Measurements from ENCODE around the gene FNDC3B. TPM values are rescaled to one million over a fixed set of nuclear protein-coding genes. Genes with fewer than 3 reads are reported as not detected.
A peak's percentile ranks its signal among the peaks of the same experiment; 100 is the strongest.

FNDC3B gene
- total RNA-seq, 1 donor from 2014 or later, result 64.4 TPM

DNA sequence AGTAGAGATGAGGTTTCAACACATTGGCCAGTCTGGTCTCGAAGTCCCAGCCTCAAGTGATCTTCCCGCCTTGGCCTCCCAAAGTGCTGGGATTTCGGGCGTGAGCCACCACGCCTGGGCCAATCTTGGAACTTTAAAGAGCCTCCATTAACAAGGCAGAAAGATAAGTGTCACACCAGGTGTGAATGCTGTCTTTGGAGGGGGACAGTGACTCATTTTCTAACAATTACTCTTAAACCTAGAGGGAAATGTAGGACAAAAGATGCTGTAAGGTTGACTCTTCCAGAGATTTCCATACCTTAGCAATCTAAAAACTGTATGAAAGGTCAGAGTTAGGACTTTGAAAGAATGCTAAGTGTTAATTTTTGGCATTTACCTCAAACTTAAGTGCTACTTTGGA lies 84.9 kb downstream of the FNDC3B start:
- no peak for ATAC-seq
- intact Hi-C loops (cut with micrococcal nuclease), result no loop called here
- no peak for DNase-seq

- ATAC-seq, result no peak
- intact Hi-C loops (cut with micrococcal nuclease), result no loop called here
- no peak for DNase-seq
Measured at GRCh38 chr3:172125053-172125452, 85.7 kb downstream of the FNDC3B start.

DNA sequence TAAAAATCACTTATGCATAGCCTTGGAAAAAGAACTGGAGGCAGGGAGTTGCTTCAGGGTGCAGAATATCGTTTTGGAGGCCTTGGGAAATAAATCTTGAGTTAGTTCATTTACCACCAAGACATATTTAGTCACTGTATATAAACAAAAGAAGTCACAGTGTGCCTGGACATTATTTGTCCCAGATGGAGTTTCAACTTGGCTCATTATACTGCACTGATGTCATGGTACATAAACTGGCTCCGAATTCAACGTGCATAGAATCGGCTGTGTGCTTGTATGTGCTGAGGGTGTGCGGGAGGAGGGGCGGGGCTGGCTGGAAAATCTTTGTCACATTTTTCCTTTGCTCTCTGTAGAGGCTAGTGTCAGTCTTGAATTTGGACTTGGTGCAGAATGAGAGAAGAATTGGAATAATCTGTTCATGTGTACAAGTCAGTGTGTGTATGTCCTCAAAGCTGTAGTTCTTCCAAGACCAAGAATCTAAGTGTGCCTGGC lies 86.6 kb downstream of the FNDC3B start:
- DNase-seq (peak; percentile 74), ATAC-seq (peak; percentile 81)
- intact Hi-C loops (cut with micrococcal nuclease), result no loop called here

DNA sequence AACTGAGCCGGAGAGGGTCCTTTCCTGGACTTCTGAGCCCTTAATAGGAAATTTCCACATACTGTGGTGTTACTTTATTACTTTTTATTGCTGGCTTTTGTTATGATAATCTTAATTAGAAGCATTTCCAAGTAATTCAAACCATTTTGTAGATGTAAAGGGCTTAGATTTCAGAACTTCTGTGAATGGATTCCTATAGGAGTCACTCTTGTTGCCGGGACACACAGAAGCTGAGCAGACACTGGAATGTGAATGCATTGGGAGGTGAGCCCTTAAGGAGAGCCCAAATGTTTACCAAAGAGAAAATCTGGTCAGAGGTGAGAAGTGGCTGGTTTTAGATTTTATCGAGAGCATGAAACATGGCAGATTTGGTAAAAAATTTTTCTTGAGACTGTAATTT lies 87.4 kb downstream of the FNDC3B start:
- intact Hi-C loops (cut with micrococcal nuclease), result no loop called here
- no peak for DNase-seq
- ATAC-seq, result no peak

DNA sequence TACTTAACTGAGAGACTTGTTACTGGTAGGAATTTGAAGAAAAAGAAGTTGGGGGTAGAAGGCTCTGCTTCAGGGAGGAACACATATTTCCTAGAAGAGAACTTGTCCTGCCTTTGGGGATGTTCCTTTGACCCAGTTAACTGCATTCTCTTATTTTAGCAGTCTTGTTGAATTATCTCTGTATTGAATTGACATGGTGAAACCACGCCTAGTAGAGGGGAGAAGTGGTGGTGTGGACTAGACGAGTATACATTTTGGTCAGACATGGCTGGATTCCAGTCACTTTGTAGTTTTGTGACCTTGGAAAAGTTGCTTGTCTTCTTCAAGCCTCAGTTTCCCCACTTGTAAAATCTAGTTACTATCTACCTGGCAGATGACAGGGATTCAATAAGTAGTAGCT lies 87.8 kb downstream of the FNDC3B start:
- no peak for ATAC-seq
- no peak for DNase-seq
- intact Hi-C loops (cut with micrococcal nuclease), result no loop called here

- intact Hi-C loops (cut with micrococcal nuclease), result no loop called here
- no peak for ATAC-seq
- DNase-seq, result no peak
Measured at GRCh38 chr3:172127929-172128580, 88.7 kb downstream of the FNDC3B start.

DNA sequence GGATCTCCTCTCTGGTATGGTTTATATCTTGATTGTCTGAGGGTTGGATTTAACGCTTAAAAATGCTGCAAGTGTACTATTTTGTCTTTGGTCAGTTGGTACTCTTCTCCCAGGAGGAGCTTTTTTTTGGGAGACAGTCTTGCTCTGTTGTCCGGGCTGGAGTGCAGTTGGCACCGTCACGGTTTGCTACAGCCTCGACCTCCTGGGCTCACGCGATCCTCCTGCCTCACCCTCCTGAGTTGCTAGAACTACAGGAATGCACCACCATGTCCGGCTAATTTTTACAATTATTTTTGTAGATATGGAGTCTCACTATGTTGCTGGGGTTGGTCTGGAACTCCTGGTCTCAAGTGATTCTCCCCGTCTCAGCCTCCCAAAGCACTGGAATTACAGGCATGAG lies 89.5 kb downstream of the FNDC3B start:
- ATAC-seq (no peak), DNase-seq (no peak)
- intact Hi-C loops (cut with micrococcal nuclease), result no loop called here

- intact Hi-C loops (cut with micrococcal nuclease), result no loop called here
- ATAC-seq (no peak), DNase-seq (no peak)
Measured at GRCh38 chr3:172129498-172129849, 90.1 kb downstream of the FNDC3B start.

DNA sequence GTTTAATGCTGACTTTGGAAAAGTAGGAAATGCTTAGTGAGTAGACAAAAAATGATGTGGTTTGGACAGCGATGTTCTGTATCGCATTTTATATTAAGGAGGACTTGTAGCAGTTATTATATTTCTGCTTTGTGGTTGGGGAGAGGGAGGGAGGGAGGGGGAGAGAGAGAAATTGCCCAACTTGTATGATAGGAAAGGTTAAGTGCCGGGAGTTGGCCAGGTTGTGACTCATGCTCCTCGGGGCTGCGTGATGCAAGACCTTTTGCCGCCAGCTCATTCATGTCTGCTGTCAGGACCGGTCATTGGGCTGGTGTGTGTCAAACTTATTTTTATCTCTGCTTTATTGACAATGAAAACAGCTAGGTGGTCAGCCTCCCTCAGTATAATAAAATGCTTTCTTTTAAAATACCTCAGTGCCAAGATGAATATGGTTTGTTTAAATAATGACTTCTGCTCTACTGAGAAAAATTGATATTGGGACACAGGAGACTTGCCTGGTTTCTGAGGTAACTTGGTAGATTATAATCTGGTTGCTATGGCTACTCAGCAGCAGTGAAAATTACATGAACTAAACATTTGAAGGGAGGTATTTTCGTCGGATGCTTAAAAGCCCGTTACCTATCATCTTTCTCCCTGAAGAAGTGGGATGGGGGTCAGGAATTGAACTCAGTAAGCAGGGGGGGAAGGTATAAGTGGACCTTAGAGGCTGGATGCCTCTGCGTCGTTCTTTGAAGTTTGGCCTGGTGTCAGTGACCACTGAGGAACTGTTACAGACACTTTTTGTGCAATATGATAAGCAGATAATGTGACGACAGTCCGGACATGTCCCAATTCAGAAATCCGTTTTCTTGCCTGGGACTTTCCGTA lies 90.7 kb downstream of the FNDC3B start:
- intact Hi-C loops (cut with micrococcal nuclease), result no loop called here
- peak; percentile 90 for ATAC-seq

DNA sequence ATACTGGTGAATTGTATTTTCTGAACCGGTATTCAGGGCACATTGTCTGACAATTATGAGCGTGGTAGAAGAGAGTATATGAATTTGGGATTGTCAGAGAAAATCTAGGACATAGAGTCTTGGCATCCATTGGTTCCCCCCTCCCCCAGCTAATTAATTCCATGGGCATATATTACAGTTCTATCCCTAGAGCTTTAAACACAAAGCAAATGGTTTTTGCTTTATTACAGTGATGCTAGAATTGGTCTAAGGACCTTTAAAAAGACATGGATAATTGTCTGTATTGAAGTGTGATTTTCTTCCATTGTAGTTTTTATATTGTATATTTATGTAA lies 91.3 kb downstream of the FNDC3B start:
- intact Hi-C loops (cut with micrococcal nuclease), result no loop called here
- DNase-seq (no peak), ATAC-seq (no peak)

More for the DNA sequence above, 90.7 kb downstream of the FNDC3B start:
- DNase-seq, result peak; percentile 91

DNA sequence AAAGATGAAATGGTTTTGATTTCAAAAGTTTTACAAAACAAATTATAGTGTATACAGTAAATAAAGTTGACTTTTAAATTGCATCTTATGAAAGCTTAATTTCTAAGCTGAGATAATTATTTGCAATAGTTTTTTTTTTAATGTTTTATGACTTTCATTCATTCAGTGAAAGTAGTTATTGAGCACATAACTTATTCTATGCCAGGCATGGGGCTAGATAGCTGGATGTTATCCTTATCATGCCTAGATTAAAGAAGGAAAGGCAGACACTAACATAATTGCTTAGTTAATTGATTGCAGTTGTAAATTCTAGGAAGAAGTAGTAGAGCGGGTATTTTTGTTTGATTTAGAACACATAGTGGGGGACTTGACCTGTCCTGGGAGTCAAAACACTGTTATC lies 92.4 kb downstream of the FNDC3B start:
- intact Hi-C loops (cut with micrococcal nuclease), result no loop called here
- DNase-seq (no peak), ATAC-seq (no peak)

DNA sequence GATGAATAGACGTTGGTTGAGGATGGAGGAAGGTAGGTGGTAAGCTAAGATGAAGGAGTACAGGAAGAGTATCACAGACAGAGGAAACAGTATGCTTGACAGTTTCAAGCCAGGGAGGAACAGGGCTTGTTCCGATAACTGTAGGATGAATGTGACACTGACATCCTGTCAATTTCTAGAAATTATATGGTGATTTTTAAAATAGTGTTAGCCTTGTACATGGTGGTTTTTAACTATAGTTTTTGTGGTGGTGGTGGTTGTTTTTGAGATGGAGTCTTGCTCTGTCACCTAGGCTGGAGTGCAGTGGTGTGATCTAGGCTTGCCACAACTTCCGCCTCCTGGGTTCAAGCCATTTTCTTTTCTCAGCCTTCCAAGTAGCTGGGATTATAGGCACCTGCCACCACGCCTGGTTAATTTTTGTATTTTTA lies 92.8 kb downstream of the FNDC3B start:
- no peak for DNase-seq
- intact Hi-C loops (cut with micrococcal nuclease), result no loop called here
- ATAC-seq, result no peak

DNA sequence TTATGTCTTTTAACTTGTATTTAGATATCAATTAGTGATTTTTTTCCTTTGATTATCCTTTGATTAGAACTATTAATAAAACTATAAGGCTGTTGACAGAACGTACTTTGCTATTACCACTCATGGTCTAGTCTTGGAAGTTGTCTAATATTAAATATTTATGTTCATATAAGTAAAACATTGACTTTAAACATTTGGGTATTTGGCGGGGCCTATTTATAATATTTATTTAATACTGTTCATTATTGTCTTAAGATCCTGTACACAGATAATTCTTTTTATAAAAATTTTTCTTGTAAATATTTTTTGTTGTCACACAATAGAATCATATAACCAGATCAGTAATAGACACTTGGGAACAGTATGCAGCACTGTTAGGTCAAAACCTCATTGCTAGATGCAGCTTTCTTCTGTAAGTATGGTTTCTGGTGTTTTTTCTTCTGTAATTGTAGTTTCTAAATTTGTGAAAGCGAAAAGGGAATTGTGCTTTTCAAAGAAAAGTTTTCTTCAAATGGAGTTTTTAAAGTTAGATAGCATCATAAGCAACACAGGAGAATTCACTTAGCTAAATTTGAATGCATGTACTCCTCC lies 93.4 kb downstream of the FNDC3B start:
- DNase-seq, result no peak
- intact Hi-C loops (cut with micrococcal nuclease), result no loop called here
- no peak for ATAC-seq

GRCh38 chr3:172133838-172134237 lies 94.5 kb downstream of the FNDC3B start:
- intact Hi-C loops (cut with micrococcal nuclease), result no loop called here
- ATAC-seq, result no peak
- DNase-seq, result no peak

- intact Hi-C loops (cut with micrococcal nuclease), result no loop called here
- ATAC-seq, result no peak
- no peak for DNase-seq
Measured at GRCh38 chr3:172134352-172134751, 95.0 kb downstream of the FNDC3B start.

DNA sequence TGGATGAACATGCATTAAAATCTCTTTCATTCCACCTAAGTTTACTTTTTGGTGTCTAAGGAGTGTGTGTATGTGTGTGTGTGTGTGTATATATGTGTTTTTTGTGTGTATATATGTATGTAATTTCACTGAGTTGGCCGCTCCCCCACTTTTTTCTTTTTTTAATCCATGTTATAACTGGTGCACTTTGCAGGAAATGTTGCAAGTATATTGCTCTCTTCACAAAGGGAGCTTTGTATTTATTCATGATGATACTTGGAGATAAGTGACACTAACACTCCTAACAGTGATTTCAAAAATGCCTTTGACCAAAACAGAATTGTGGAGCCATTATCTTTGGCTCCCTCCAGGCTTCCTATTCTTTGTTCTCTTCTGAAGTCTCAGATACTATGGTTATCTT lies 95.8 kb downstream of the FNDC3B start:
- intact Hi-C loops (cut with micrococcal nuclease), result no loop called here
- DNase-seq (no peak), ATAC-seq (no peak)

DNA sequence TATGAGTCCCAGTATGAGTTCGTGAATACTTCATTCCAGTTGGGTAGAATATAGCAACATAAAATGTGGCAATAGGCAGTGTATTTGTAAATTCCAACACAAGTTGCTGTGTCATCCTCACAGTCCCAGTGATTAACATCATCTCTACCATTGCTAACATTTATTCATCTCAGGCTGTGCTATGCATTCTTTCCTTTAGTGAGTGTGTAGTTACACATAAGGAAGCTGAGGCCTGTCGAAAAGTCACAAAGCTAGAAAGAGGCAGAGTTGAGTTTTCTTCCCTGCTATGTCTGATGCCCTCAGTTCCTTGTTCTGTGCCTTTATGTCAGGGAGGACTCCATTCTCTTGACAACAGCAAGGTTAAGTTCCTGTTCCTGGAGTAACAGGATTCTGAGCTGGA lies 96.4 kb downstream of the FNDC3B start:
- DNase-seq (no peak), ATAC-seq (no peak)
- intact Hi-C loops (cut with micrococcal nuclease), result no loop called here

GRCh38 chr3:172136330-172136729 lies 97.0 kb downstream of the FNDC3B start:
- ATAC-seq (no peak), DNase-seq (no peak)
- intact Hi-C loops (cut with micrococcal nuclease), result no loop called here

DNA sequence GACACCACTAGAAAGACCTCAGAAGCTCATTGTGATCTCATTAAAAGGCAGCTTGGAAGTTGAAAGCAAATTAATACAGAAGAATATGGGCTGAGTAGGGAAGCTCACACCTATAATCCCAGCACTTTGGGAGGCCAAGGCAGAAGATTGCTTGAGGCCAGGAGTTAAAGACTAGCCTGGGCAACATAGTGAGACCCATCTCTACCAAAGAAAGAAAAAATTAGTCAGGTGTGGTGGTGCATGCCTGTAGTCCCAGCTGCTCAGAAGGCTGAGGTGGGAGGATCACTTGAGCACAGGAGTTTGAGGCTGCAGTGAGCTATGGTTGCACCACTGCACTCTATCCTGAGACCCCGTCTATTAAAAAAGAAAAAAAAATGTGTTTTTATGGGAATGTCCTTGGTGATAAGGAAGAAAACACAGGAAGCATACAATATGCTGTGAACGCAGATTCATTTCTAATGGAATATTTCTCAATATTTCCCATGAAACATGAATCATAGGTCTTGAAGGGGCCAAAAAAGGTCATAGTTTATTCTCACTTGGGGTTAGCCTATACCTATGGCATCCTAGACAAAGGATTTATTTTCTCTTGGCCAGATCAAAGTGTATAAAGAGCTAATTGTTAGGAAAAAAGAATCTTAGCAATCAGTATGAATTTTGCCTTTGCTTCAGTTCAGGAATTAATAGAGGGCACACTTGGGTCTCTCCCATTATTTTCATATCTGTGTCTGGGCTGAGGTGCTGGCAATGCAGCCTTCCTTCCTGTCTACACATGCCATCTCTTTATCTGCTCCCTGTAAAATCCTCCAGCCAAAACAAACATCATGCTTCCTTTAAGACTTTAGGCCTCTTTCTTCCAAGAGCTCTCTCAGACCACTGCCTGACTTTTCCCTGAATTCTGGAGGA lies 98.2 kb downstream of the FNDC3B start:
- intact Hi-C loops (cut with micrococcal nuclease), result no loop called here
- ATAC-seq (peak; percentile 33), DNase-seq (no peak)

DNA sequence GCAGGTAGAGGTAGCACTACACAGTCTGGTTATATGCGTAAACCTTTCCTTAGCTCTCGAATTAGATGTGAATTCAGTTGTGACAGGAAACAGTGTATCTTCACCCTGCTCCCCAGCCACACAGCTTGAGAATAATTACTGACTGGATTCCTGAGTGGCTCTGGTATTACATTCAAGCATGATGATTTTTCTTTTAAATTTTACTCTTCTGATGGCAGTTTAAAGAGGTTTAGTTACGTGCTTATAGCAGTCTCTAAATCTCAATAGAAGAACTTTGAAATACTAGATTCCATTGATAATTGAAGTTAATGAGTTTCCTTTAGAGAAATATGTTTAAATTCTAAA lies 98.8 kb downstream of the FNDC3B start:
- ATAC-seq, result no peak
- intact Hi-C loops (cut with micrococcal nuclease), result no loop called here
- no peak for DNase-seq

All from left ventricle myocardium superior (tissue), 1 donor.